Spleen (tissue), 7 donors: ENCODE results near the gene PTGES2.
"Not testable (repeated sequence)": the region's sequence is repeated elsewhere in the genome, so short reads cannot be mapped to it uniquely, and the experiment has no call there.

Experiments
- CTCF ChIP-seq, 11 experiments: fragments of 200-600 bp in 7 of 11; fragments of 450-650 bp in 4 of 11; sonication (generic) in 4 of 11; IDR thresholded peaks in 8 of 11; conservative IDR thresholded peaks in 3 of 11; 1 replicate in 7 of 11; 2 replicates in 4 of 11; pipeline versions ENCODE4 v1.4.0 to v1.8.0; 2016 to 2021; ENCODE audit warnings: antibody characterized with exemption in 11 of 11, inconsistent platforms in 4 of 11, mild to moderate bottlenecking in 1 of 11
- POLR2A ChIP-seq, 3 donors: fragments of 450-650 bp; IDR thresholded peaks; one replicate each; pipeline ENCODE4 v1.5.1; 2017; ENCODE audit warnings: antibody characterized with exemption in 3 of 3, mild to moderate bottlenecking in 1 of 3
- donor health status: DM: no; HTN: no; CAD: no; lungs with moderate emphysema.
- donor health status: DM: no; HTN: no; CAD: no.
- donor health status: DM: no; HTN: no; CAD: no.

GRCh38 chr9:128132139-128132538 is 4.6 kb upstream of the PTGES2 start:
- TF ChIP-seq CTCF (IDR thresholded peaks at IDR 0.05 in 8 of 11, conservative IDR thresholded peaks at IDR 0.05 in 3 of 11); POLR2A (IDR thresholded peaks at IDR 0.05): not testable (repeated sequence)
